ENCODE measurements around the gene HIVEP1. TPM values are rescaled to one million over a fixed set of nuclear protein-coding genes. Genes with fewer than 3 reads are reported as not detected.

The HIVEP1 gene
- total RNA-seq, 2 donors from 2014 or later = 35.2 to 38.0 TPM

DNA sequence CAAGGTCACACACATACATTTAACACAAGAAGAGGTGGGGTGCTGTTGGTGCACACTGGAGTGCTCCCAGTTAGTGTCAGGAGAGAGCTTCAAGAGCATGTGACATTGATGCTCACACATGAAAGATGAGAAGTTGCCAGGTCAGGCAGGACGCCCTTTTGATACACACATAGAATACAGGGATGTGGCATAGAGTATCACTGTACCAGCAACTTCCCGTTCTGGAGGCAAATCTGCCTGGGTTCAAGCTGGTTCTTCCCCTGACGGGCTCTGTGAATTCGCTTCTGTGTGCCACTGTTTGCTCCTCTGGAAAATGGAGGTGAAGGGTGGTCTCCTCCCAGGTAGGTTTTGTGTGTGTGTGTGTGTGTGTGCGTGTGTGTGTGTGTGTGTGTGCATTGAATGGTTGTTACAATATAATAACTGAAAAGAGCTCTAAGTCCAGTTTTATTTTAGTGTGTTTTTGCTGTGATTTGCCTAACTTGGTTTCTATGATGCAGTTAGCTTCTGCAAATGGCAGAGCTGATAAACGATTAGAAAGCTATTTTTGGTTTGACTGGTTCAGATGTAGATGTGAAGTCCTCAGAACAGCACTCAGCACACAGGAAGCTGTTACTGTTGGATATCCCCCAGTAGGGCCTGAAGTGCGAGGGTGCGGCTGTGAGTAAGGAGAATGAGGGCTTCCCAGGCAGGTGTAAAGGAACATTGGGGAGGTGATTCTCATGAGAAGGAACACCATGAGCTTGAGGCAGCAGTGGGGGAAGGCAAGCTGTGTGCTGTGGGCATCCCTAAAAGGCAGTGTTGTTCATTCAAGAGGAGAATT lies 53.4 kb downstream of the HIVEP1 start:
- Histone ChIP-seq H3K36me3 (no peaks in the 10 kb centered on the region), H3K27ac (no peak overlapping the region), H3K9me3 (no peaks in the 10 kb centered on the region), H3K4me3 (no peak overlapping the region), H3K4me1 (replicated peaks) (no peaks in the 10 kb centered on the region), H3K27me3 (replicated peaks; ENCODE audit: insufficient read depth) (no peaks in the 10 kb centered on the region)
- no peak for TF ChIP-seq POLR2AphosphoS5 (IDR thresholded peaks at IDR 0.05)
- no peak for TF ChIP-seq POLR2A (IDR thresholded peaks at IDR 0.05)
- TF ChIP-seq, protein P1, sequence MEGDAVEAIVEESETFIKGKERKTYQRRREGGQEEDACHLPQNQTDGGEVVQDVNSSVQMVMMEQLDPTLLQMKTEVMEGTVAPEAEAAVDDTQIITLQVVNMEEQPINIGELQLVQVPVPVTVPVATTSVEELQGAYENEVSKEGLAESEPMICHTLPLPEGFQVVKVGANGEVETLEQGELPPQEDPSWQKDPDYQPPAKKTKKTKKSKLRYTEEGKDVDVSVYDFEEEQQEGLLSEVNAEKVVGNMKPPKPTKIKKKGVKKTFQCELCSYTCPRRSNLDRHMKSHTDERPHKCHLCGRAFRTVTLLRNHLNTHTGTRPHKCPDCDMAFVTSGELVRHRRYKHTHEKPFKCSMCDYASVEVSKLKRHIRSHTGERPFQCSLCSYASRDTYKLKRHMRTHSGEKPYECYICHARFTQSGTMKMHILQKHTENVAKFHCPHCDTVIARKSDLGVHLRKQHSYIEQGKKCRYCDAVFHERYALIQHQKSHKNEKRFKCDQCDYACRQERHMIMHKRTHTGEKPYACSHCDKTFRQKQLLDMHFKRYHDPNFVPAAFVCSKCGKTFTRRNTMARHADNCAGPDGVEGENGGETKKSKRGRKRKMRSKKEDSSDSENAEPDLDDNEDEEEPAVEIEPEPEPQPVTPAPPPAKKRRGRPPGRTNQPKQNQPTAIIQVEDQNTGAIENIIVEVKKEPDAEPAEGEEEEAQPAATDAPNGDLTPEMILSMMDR (IDR thresholded peaks at IDR 0.05) = no peak
- no peak for DNase-seq (ENCODE audit: low spot score)
- intact Hi-C loops (cut with DNase I) = no loop called here
- 86% methylated on average over 8 of the region's 8 CpGs for WGBS

DNA sequence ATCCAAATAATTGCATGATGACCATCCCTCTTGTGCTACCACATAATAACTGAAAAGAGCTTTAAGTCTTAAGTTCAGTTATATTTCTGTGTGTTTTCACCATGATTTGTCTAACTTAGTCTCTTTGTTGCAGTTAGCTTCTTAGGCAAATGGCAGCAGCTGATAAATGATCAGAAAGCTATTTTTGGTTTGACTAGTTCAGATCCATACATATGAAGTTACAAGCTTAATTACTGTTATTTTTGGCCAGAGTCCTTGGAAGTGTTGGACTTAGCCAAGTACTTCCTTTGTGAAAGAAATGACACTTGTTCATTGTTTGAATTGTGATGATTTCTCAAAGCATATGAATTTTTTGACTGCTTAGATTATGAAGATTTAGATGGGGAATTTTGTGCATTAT lies 54.2 kb downstream of the HIVEP1 start:
- H3K27me3 ChIP-seq (replicated peaks; ENCODE audit: insufficient read depth) = no peaks in the 10 kb centered on the region
- H3K4me1 ChIP-seq (replicated peaks) = no peaks in the 10 kb centered on the region
- no peak for TF ChIP-seq POLR2AphosphoS5 (IDR thresholded peaks at IDR 0.05)
- no peak for TF ChIP-seq POLR2A (IDR thresholded peaks at IDR 0.05)
- TF ChIP-seq, protein P1 (IDR thresholded peaks at IDR 0.05) = no peak
- H3K36me3 ChIP-seq = no peaks in the 10 kb centered on the region
- H3K4me3 ChIP-seq = no peak overlapping the region
- no peaks in the 10 kb centered on the region for H3K9me3 ChIP-seq
- intact Hi-C loops (cut with DNase I) = no loop called here
- DNase-seq (ENCODE audit: low spot score) = no peak
- H3K27ac ChIP-seq = no peak overlapping the region

DNA sequence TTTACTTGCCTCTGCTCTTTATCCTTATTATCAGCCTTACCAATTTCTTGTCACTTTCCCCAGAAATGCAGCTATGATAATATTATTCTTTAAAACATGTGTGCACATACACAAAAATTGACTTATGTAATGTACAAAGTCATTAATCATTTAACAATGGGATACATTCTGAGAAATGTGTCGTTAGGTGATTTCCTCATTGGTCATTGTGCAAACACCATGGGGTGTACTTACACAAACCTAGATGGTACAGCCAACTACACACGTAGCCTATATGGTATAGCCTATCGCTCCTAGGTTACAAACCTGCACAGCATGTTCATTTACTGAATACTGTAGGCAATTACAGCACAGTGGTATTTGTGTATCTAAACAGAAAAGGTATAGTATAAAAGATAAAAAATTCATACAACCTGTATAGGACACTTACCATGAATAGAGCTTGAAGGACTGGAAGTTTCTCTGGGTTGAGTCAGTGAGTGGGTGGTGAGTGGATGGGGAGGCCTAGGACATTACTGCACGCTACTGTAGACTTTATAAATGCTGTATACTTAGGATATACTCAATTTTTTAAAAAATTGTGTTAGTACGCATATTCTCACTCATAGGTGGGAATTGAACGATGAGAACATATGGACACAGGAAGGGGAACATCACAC lies 56.9 kb downstream of the HIVEP1 start:
- H3K27me3 ChIP-seq (replicated peaks; ENCODE audit: insufficient read depth) = no peaks in the 10 kb centered on the region
- WGBS = 79% methylated on average over 6 of the region's 6 CpGs

DNA sequence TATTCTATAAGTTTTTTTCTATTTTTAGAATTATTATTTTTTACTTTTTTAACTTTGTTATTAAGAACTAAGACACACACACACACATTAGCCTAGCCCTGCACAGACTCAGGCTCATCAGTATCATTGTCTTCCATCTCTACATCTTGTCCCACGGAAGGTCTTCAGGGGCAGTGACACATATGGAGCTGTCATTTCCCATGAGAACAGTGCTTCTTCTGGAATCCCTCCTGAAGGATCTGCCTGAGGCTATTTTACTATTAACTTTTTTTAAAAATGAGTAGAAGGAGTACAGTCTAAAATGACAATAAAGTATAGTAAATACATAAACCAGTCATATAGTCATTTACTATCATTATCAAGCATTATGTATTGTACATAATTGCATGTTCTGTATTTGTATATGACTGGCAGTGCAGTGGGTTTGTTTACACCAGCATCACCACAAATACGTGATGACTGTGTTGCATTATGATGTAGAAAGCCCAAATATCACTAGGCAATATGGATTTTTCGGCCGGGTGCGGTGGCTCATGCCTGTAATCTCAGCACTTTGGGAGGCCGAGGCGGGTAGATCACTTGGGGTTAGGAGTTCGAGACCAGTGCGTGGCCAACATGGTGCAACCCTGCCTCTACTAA lies 57.9 kb downstream of the HIVEP1 start:
- no peaks in the 10 kb centered on the region for H3K9me3 ChIP-seq
- H3K4me1 ChIP-seq (replicated peaks) = no peaks in the 10 kb centered on the region
- 94% methylated on average over 9 of the region's 9 CpGs for WGBS
- no peak overlapping the region for H3K27ac ChIP-seq
- H3K27me3 ChIP-seq (replicated peaks; ENCODE audit: insufficient read depth) = no peaks in the 10 kb centered on the region
- intact Hi-C loops (cut with DNase I) = no loop called here
- no peak overlapping the region for H3K4me3 ChIP-seq
- no peak for DNase-seq (ENCODE audit: low spot score)
- TF ChIP-seq POLR2A (IDR thresholded peaks at IDR 0.05) (no peak), POLR2AphosphoS5 (IDR thresholded peaks at IDR 0.05) (no peak)
- TF ChIP-seq, protein P1 (IDR thresholded peaks at IDR 0.05) = no peak
- H3K36me3 ChIP-seq = no peaks in the 10 kb centered on the region

More for the DNA sequence above, 56.9 kb downstream of the HIVEP1 start:
- no peak overlapping the region for H3K27ac ChIP-seq
- no peaks in the 10 kb centered on the region for H3K9me3 ChIP-seq
- TF ChIP-seq, protein P1 (IDR thresholded peaks at IDR 0.05) = no peak
- TF ChIP-seq POLR2A (IDR thresholded peaks at IDR 0.05) (no peak), POLR2AphosphoS5 (IDR thresholded peaks at IDR 0.05) (no peak)
- H3K4me3 ChIP-seq = no peak overlapping the region
- intact Hi-C loops (cut with DNase I) = no loop called here
- no peak for DNase-seq (ENCODE audit: low spot score)
- H3K4me1 ChIP-seq (replicated peaks) = no peaks in the 10 kb centered on the region
- H3K36me3 ChIP-seq = no peaks in the 10 kb centered on the region

All from prostate gland (tissue), 2 donors.